ENCODE measurements around the gene CCBE1.

GRCh38 chr18:59628995-59629394, 68.2 kb downstream of the CCBE1 start:
- no peak for TF ChIP-seq CTCF (conservative IDR thresholded peaks at IDR 0.05; ENCODE audit: low read depth, low read length)
- no peak for TF ChIP-seq USF2 (IDR thresholded peaks at IDR 0.05; ENCODE audit: low read depth, low read length)
- TF ChIP-seq POLR2A (IDR thresholded peaks at IDR 0.05; ENCODE audit: low read depth, low read length): no peak
- TF ChIP-seq MAZ (IDR thresholded peaks at IDR 0.05; ENCODE audit: borderline replicate concordance, low read depth, low read length): no peak
- no peak for TF ChIP-seq MXI1 (IDR thresholded peaks at IDR 0.05; ENCODE audit: borderline replicate concordance, low read depth, low read length)
- no peak for TF ChIP-seq ELK1 (IDR thresholded peaks at IDR 0.05; ENCODE audit: borderline replicate concordance, low read depth, low read length)
- TF ChIP-seq CEBPB (IDR thresholded peaks at IDR 0.05; ENCODE audit: low read depth, low read length): no peak
- no peak for TF ChIP-seq RFX5 (IDR thresholded peaks at IDR 0.05; ENCODE audit: low read depth, low read length)

All from IMR-90 (cell line).